Upper lobe of left lung (tissue), 4 donors: ENCODE results near the gene COL11A1.

Experiments used
- EP300 ChIP-seq, 4 donors: sonication (generic); formaldehyde crosslinking; IDR thresholded peaks; one replicate each; pipeline ENCODE4 v1.5.1; 2017; ENCODE audit warnings: antibody characterized with exemption in 4 of 4, control low read depth in 2 of 4
- POLR2A ChIP-seq, 4 donors: fragments of 450-650 bp; IDR thresholded peaks; one replicate each; pipeline ENCODE4 v1.5.1; 2016 to 2017; ENCODE audit warnings: antibody characterized with exemption in 4 of 4, mild to moderate bottlenecking in 2 of 4
- POLR2AphosphoS5 ChIP-seq, 2 donors: sonication (generic); formaldehyde crosslinking; IDR thresholded peaks; one replicate each; pipeline ENCODE4 v1.5.1; 2017; ENCODE audit warnings: antibody characterized with exemption in 2 of 2
- TF ChIP-seq, protein P1 (sequence below), 6 experiments: fragments of 450-650 bp in 4 of 6; fragments of 200-600 bp in 2 of 6; sonication (generic) in 2 of 6; IDR thresholded peaks; one replicate each; pipeline ENCODE4 v1.5.1; 2016 to 2019; ENCODE audit warnings: antibody characterized with exemption in 6 of 6

DNA sequence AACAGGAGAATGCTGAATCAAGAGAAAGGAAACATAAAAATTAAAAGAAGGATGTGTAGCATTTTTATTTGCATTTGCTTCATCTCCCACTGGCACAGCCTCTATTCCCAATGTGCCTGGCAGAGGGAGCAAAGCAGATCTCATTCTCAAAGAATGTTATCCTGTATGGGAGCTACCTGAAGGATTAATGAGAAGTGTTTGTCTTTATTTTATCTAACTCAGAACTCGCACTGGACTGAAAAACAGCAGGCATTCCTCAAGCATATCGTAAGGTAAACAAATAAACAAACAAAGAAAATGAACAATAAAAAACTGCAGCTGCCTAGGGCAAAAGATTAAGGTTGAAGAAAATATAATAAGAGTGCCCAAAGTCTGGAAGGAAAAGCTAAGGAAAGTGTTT, 12.7 kb upstream of the COL11A1 start:
- TF ChIP-seq, protein P1, sequence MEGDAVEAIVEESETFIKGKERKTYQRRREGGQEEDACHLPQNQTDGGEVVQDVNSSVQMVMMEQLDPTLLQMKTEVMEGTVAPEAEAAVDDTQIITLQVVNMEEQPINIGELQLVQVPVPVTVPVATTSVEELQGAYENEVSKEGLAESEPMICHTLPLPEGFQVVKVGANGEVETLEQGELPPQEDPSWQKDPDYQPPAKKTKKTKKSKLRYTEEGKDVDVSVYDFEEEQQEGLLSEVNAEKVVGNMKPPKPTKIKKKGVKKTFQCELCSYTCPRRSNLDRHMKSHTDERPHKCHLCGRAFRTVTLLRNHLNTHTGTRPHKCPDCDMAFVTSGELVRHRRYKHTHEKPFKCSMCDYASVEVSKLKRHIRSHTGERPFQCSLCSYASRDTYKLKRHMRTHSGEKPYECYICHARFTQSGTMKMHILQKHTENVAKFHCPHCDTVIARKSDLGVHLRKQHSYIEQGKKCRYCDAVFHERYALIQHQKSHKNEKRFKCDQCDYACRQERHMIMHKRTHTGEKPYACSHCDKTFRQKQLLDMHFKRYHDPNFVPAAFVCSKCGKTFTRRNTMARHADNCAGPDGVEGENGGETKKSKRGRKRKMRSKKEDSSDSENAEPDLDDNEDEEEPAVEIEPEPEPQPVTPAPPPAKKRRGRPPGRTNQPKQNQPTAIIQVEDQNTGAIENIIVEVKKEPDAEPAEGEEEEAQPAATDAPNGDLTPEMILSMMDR (IDR thresholded peaks at IDR 0.05) = no peak
- TF ChIP-seq POLR2AphosphoS5 (IDR thresholded peaks at IDR 0.05) = no peak
- TF ChIP-seq POLR2A (IDR thresholded peaks at IDR 0.05) = no peak
- no peak for TF ChIP-seq EP300 (IDR thresholded peaks at IDR 0.05)
